K562 (cell line): ENCODE results near the gene RYR3. TPM values are rescaled to one million over a fixed set of nuclear protein-coding genes. Genes with fewer than 3 reads are reported as not detected.

Experiments used
- ATAC-seq: fragments of 200-7000 bp; cut with Tn5 transposase; 3 replicates; pipeline ENCODE4 v1.9.1; 2020; ENCODE audit warnings: moderate library complexity
- BruUV-seq: library from RNA; stranded (reverse); fragments of 400-500 nt; replicated peaks from 2 replicates; lab custom pipeline; 2021; lab: Mats Ljungman, UMichigan
- CTCF ChIA-PET: fragments of 300-600 bp; formaldehyde crosslinking; extraction: SDS; loops from one replicate; lab custom pipeline; 2021; ENCODE audit warnings: low intra/inter-chr PET ratio; lab: Yijun Ruan, JAX
- POLR2A ChIA-PET: fragments of 300-600, 350-650 bp; sonication (Branson Sonifier 250); formaldehyde crosslinking; extraction: SDS; loops from one replicate; lab custom pipeline; 2021; ENCODE audit warnings: antibody characterized with exemption, inconsistent platforms; lab: Yijun Ruan, JAX
- DNase-seq, 4 experiments: peaks; one replicate each; pipeline versions ENCODE4 v3.0.0 to v3.0.0-alpha.2; 2011 to 2018; ENCODE audit warnings: low spot score in 3 of 4, mixed read lengths in 3 of 4; ENCODE audit errors: extremely low read depth in 1 of 4
- FAIRE-seq: peaks from 2 replicates; lab custom pipeline; 2011; peaks lifted over from hg19 to GRCh38; lab: Jason Lieb, UNC
- H2AFZ ChIP-seq: 2 replicates; pipeline ENCODE4 v1.6.0; 2011; ENCODE audit warnings: low read depth, low read length, control low read depth, inconsistent platforms
- H3K27ac ChIP-seq: fragments of 200-600 bp; 3 replicates; pipeline ENCODE4 v1.8.0; 2011; ENCODE audit warnings: low read depth, mild to moderate bottlenecking, control low read depth, inconsistent platforms, low read length, moderate library complexity, mixed read lengths; ENCODE audit errors: extremely low read depth
- H3K27me3 ChIP-seq, 2 experiments: fragments of 300-600 bp in 1 of 2; 2 replicates in 1 of 2; 3 replicates in 1 of 2; pipeline versions ENCODE4 v1.6.0 to v1.8.0; 2011; ENCODE audit warnings: inconsistent platforms in 2 of 2, low read length in 2 of 2, mild to moderate bottlenecking in 1 of 2, mixed read lengths in 1 of 2, moderate library complexity in 1 of 2; ENCODE audit not compliant: control insufficient read depth in 2 of 2, insufficient read depth in 2 of 2
- H3K36me3 ChIP-seq: fragments of 300-600 bp; 3 replicates; pipeline ENCODE4 v1.8.0; 2011; ENCODE audit warnings: mild to moderate bottlenecking, low read length, inconsistent platforms; ENCODE audit not compliant: control insufficient read depth, insufficient read depth
- H3K4me1 ChIP-seq, 2 experiments: fragments of 200-600 bp in 1 of 2; replicated peaks in 1 of 2; 2 replicates in 1 of 2; 3 replicates in 1 of 2; pipeline versions ENCODE4 v1.5.1 to v1.8.0; 2011; ENCODE audit warnings: inconsistent platforms in 2 of 2, low read length in 2 of 2, mild to moderate bottlenecking in 1 of 2, mixed read lengths in 1 of 2, moderate library complexity in 1 of 2; ENCODE audit not compliant: control insufficient read depth in 2 of 2, insufficient read depth in 2 of 2
- H3K4me2 ChIP-seq: 2 replicates; pipeline ENCODE4 v1.6.1; 2011; ENCODE audit warnings: low read length, control low read depth, inconsistent platforms, mixed read lengths; ENCODE audit not compliant: insufficient read depth
- H3K4me3 ChIP-seq: fragments of 200-600 bp; sonication (generic), shearing (Covaris generic); 2 replicates; pipeline ENCODE4 v1.5.1; 2016; ENCODE audit warnings: control low read depth, inconsistent platforms
- H3K79me2 ChIP-seq: fragments of 200-600 bp; 3 replicates; pipeline ENCODE4 v1.8.0; 2011; ENCODE audit warnings: low read length, inconsistent platforms; ENCODE audit not compliant: control insufficient read depth, insufficient read depth
- H3K9ac ChIP-seq, 2 experiments: 2 replicates each; pipeline versions ENCODE4 v1.6.0 to v1.6.1; 2011; ENCODE audit warnings: low read depth in 2 of 2, low read length in 2 of 2, control low read depth in 1 of 2, inconsistent platforms in 1 of 2, mild to moderate bottlenecking in 1 of 2, mixed read lengths in 1 of 2; ENCODE audit not compliant: insufficient read depth in 1 of 2
- H3K9me1 ChIP-seq: one replicate; pipeline ENCODE4 v1.6.0; 2011; ENCODE audit warnings: inconsistent platforms, mild to moderate bottlenecking, low read length, moderate library complexity; ENCODE audit not compliant: control insufficient read depth, insufficient read depth
- H3K9me3 ChIP-seq: replicated peaks from 2 replicates; pipeline ENCODE4 v1.5.1; 2011; ENCODE audit warnings: low read depth, low read length, inconsistent platforms; ENCODE audit not compliant: control insufficient read depth, insufficient read depth
- H4K20me1 ChIP-seq: replicated peaks from 2 replicates; pipeline ENCODE4 v1.6.1; 2011; ENCODE audit warnings: low read length, inconsistent platforms, mixed read lengths; ENCODE audit not compliant: control insufficient read depth, insufficient read depth
- BRD9 ChIP-seq: fragments of 450-650 bp; IDR thresholded peaks from 2 replicates; pipeline ENCODE4 v1.6.1; 2018; ENCODE audit warnings: low read depth; ENCODE audit not compliant: partially characterized antibody
- COPS2 ChIP-seq: fragments of 450-650 bp; conservative IDR thresholded peaks from 2 replicates; pipeline ENCODE4 v1.6.1; 2016; ENCODE audit warnings: mild to moderate bottlenecking, moderate library complexity
- ETV6 ChIP-seq, 3 experiments: fragments of 150-350 bp in 1 of 3; sonication (generic) in 1 of 3; formaldehyde crosslinking in 1 of 3; IDR thresholded peaks; 2 replicates each; pipeline versions ENCODE4 v1.6.1 to v1.8.0; 2014 to 2022; ENCODE audit warnings: borderline replicate concordance in 2 of 3, low read depth in 2 of 3, antibody characterized with exemption in 1 of 3, low read length in 1 of 3, mild to moderate bottlenecking in 1 of 3, missing genetic modification reagents in 1 of 3
- GABPB2 ChIP-seq: fragments of 250-450 bp; sonication (Bioruptor Pico); conservative IDR thresholded peaks from 2 replicates; pipeline ENCODE4 v1.5.1; 2021; ENCODE audit warnings: mild to moderate bottlenecking
- MEF2D ChIP-seq: conservative IDR thresholded peaks from 2 replicates; pipeline ENCODE4 v1.6.1; 2016; ENCODE audit warnings: low read depth, missing genetic modification characterization, missing compliant biosample characterization
- NONO ChIP-seq, 2 experiments: fragments of 200-400 bp in 1 of 2; fragments of 450-650 bp in 1 of 2; formaldehyde crosslinking in 1 of 2; IDR thresholded peaks; 2 replicates each; pipeline ENCODE4 v1.6.1; 2017; ENCODE audit warnings: low read depth in 2 of 2, mild to moderate bottlenecking in 2 of 2, moderate library complexity in 2 of 2, low read length in 1 of 2
- NR1H2 ChIP-seq: sonication (generic); formaldehyde crosslinking; IDR thresholded peaks from 2 replicates; pipeline ENCODE4 v1.4.0; 2020; ENCODE audit warnings: mild to moderate bottlenecking, missing genetic modification reagents
- PHF8 ChIP-seq: fragments of 200-600 bp; sonication (generic); IDR thresholded peaks from 2 replicates; pipeline ENCODE4 v1.6.1; 2012; ENCODE audit warnings: mixed run types, mild to moderate bottlenecking, inconsistent platforms, low read length, moderate library complexity, borderline replicate concordance
- SMC3 ChIP-seq: conservative IDR thresholded peaks from 2 replicates; pipeline ENCODE4 v1.6.1; 2011; ENCODE audit warnings: low read depth, low read length, improper control_type of control experiment; ENCODE audit not compliant: insufficient read depth
- WGBS: fragments of 100-300 bp; shearing (Covaris generic); methylation state at CpG from one replicate; pipeline ENCODE4 v1.1.6; 2016; ENCODE audit warnings: low coverage, mixed read lengths; ENCODE audit not compliant: insufficient coverage; ENCODE audit errors: missing lambda C conversion rate; 5-methylcytosine and 5-hydroxymethylcytosine counted together
- in situ Hi-C: fragments of 300-500 bp; cut with MboI; formaldehyde crosslinking; loops from 4 replicates; pipeline ENCODE4 v1.15.0; 2018; ENCODE audit warnings: inconsistent platforms, mixed read lengths
- intact Hi-C: fragments of 100-400 bp; cut with micrococcal nuclease; formaldehyde crosslinking; loops from 2 replicates; pipeline ENCODE4 v1.14.2; 2022
- polyA plus RNA-seq, 8 experiments: library from polyadenylated mRNA; depleted of rRNA in 4 of 8; stranded (reverse) in 5 of 8; unstranded in 3 of 8; fragments of >200 nt; fragmentation: Nextera tagmentation in 2 of 8; fragmentation: Illumina TruSeq in 1 of 8; extraction: Ambion mirVana in 2 of 8; extraction: Trizol in 1 of 8; gene quantifications; 2 replicates each; pipeline versions ENCODE4 v1.2.1 to v1.2.3, GENCODE V29; 2011 to 2014; ENCODE audit warnings: inconsistent platforms in 1 of 8, missing spikeins in 1 of 8
- total RNA-seq, 7 experiments: library from RNA; depleted of rRNA in 6 of 7; stranded (reverse); fragments of >200 nt in 6 of 7; fragmentation: Illumina TruSeq in 2 of 7; extraction: Trizol in 2 of 7; gene quantifications; 2 replicates each; pipeline versions ENCODE4 v1.2.1 to v1.2.3, GENCODE V29; 2011 to 2021; ENCODE audit warnings: low replicate concordance in 1 of 7

The RYR3 gene
- total and polyA plus RNA-seq, 9 of the 15 experiments (the other 6 are each of a cell fraction or from before 2014, with no cell fraction given): 0.04 TPM; not detected in 8

- ChIA-PET CTCF (no interaction called here), POLR2A (interaction anchor here (0.6 kb wide), 1 partner anchor 21 kb away, joined by 3 read pairs; no protein-coding TSS in a partner anchor)
- Histone ChIP-seq H3K27me3 (peaks cover 0 to 4% of the 10 kb centered on the region in 2 experiments; a peak in 1 of 5 replicates), H3K4me2 (no peak overlapping the region), H3K9me3 (no peaks in the 10 kb centered on the region), H3K36me3 (no peaks in the 10 kb centered on the region), H2AFZ (no peak overlapping the region), H3K4me1 (peaks cover 0 to 4% of the 10 kb centered on the region in 2 experiments; a peak in 2 of 5 replicates), H3K27ac (no peak overlapping the region), H3K9me1 (no peaks in the 10 kb centered on the region), H3K4me3 (no peak overlapping the region), H3K9ac (no peak overlapping the region), H3K79me2 (no peaks in the 10 kb centered on the region), H4K20me1 (no peaks in the 10 kb centered on the region)
- TF ChIP-seq GABPB2 (CRISPR knock-in tag): no peak
- TF ChIP-seq BRD9: no peak
- no peak for TF ChIP-seq NONO (IDR thresholded peaks at IDR 0.05; ENCODE audit: low read depth in 2 of 2, low read length in 1 of 2)
- TF ChIP-seq NR1H2: no peak
- TF ChIP-seq PHF8: no peak
- no peak for TF ChIP-seq SMC3
- TF ChIP-seq MEF2D (tag): no peak
- TF ChIP-seq ETV6 (IDR thresholded peaks at IDR 0.05; ENCODE audit: borderline replicate concordance in 1 of 2, low read depth in 2 of 2, low read length in 1 of 2): no peak
- TF ChIP-seq ETV6 (CRISPR knock-in tag; IDR thresholded peaks at IDR 0.05; ENCODE audit: borderline replicate concordance): no peak
- TF ChIP-seq COPS2: no peak
- ATAC-seq (no peak), FAIRE-seq (no peak), DNase-seq (no peak)
- BruUV-seq: no TSS peak
- intact Hi-C loops (no loop called here), in situ Hi-C loops (no loop called here)
- WGBS: 0% methylated on average over 3 of the region's 3 CpGs
These were observed 600.0 kb downstream of the RYR3 start for GRCh38 chr15:33910741-33911140.
